Osteocyte (in vitro differentiated cells): ENCODE results near the gene ZMIZ1. TPM values are rescaled to one million over a fixed set of nuclear protein-coding genes. Genes with fewer than 3 reads are reported as not detected.

Experiments
- DNase-seq: peaks from one replicate; pipeline ENCODE4 v3.0.0; 2021; ENCODE audit warnings: mixed read lengths; ENCODE audit not compliant: unreplicated experiment; ENCODE audit errors: extremely low spot score
- H3K27ac Mint-ChIP-seq: one replicate; pipeline ENCODE4 v1.8.0; 2021; ENCODE audit warnings: mild to moderate bottlenecking, mixed read lengths; ENCODE audit not compliant: unreplicated experiment
- H3K27me3 Mint-ChIP-seq: one replicate; pipeline ENCODE4 v1.8.0; 2021; ENCODE audit warnings: mixed read lengths; ENCODE audit not compliant: unreplicated experiment
- H3K36me3 Mint-ChIP-seq: one replicate; pipeline ENCODE4 v1.8.0; 2021; ENCODE audit warnings: mixed read lengths; ENCODE audit not compliant: unreplicated experiment
- H3K4me1 Mint-ChIP-seq: one replicate; pipeline ENCODE4 v1.8.0; 2021; ENCODE audit warnings: mixed read lengths; ENCODE audit not compliant: unreplicated experiment
- H3K4me3 Mint-ChIP-seq: one replicate; pipeline ENCODE4 v1.8.0; 2021; ENCODE audit warnings: mild to moderate bottlenecking, moderate library complexity, mixed read lengths; ENCODE audit not compliant: unreplicated experiment
- H3K9me3 Mint-ChIP-seq: one replicate; pipeline ENCODE4 v1.8.0; 2021; ENCODE audit warnings: mixed read lengths; ENCODE audit not compliant: unreplicated experiment
- total RNA-seq: library from RNA; stranded (reverse); gene quantifications from 2 replicates; pipeline ENCODE4 v1.2.1, GENCODE V29; 2021
- TF ChIP-seq, protein P1 (sequence below): fragments of 200-600 bp; sonication (generic); IDR thresholded peaks from 2 replicates; pipeline ENCODE4 v1.5.0; 2021; ENCODE audit warnings: antibody characterized with exemption, mild to moderate bottlenecking, moderate library complexity

The ZMIZ1 gene
- total RNA-seq, 1 donor from 2014 or later = 90.5 TPM

DNA sequence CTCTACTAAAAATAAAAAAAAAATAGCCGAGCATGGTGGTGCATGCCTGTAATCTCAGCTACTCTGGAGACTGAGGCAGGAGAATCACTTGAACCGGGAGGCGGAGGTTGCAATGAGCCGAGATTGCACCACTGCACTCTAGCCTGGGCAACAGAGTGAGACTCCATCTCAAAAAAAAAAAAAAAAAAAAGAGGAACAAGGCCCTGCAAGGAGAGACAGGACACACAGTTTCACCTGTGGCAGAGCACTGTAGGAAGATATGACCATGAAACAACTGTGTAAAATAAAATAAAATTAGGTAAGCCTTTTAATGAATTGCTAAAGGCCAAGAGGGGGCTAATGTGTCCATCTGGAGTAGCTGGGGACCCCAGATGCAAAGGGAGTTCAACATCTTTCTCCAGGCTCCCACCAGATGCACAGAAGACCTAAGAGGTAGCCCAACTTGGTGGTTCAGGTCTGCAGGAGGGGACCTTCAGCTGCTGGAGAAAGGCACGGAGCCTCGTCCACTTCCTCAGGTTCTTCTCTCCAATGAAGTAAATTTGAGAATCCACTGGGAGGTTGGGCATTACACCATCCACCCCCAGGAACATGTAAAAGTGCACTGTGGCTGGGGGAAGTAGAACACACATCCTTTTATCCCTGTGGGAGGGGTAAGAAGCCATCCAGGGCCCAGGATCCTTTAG lies 291.2 kb downstream of the ZMIZ1 start:
- Mint-ChIP-seq H3K9me3 (peaks cover 9% of the 10 kb centered on the region), H3K4me3 (no peak overlapping the region), H3K27ac (no peak overlapping the region), H3K27me3 (peaks cover 5% of the 10 kb centered on the region), H3K36me3 (peaks cover 17% of the 10 kb centered on the region), H3K4me1 (no peaks in the 10 kb centered on the region)
- peak; percentile 54 for DNase-seq
- TF ChIP-seq, protein P1, sequence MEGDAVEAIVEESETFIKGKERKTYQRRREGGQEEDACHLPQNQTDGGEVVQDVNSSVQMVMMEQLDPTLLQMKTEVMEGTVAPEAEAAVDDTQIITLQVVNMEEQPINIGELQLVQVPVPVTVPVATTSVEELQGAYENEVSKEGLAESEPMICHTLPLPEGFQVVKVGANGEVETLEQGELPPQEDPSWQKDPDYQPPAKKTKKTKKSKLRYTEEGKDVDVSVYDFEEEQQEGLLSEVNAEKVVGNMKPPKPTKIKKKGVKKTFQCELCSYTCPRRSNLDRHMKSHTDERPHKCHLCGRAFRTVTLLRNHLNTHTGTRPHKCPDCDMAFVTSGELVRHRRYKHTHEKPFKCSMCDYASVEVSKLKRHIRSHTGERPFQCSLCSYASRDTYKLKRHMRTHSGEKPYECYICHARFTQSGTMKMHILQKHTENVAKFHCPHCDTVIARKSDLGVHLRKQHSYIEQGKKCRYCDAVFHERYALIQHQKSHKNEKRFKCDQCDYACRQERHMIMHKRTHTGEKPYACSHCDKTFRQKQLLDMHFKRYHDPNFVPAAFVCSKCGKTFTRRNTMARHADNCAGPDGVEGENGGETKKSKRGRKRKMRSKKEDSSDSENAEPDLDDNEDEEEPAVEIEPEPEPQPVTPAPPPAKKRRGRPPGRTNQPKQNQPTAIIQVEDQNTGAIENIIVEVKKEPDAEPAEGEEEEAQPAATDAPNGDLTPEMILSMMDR = no peak

DNA sequence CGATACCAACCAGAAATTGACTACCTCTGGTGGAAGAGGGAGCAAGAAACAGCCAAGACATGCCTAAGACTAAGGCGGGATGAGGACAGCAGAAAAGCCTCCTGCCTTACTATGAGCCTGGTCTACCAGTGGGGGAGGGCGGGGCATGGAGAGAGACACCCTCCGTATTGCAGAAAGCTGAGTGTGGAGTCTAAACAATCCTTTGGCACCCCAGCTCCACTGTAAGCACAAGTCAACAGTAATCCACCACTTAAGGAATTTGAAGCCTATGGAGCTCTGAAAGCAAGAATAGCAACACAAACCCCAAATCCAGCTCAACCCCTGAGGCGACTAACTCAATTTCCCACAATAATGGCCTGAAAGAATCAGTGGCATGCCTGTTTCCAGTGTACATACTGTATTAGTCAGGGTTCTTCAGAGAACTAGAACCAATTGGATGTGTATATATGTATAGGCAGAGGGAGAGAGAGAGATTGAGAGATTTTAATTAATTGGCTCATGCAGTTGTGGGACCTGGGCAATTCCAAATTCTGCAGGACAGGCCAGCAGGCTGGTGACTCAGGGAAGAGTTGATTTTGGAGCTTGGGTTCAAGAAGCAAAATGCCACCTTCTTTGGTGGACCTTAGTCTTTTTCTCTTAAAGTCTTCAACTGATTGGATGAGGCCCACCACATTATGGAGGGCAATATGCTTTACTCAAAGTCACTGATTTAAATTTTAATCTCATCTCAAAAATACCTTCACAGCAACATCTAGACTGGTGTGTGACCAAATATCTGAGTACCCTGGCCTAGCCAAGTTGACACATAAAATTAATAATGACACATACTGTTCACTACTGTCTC lies 292.0 kb downstream of the ZMIZ1 start:
- TF ChIP-seq, protein P1 = no peak
- no peaks in the 10 kb centered on the region for H3K4me1 Mint-ChIP-seq

GRCh38 chr10:79361726-79362397 lies 293.1 kb downstream of the ZMIZ1 start:
- Mint-ChIP-seq H3K27me3 (peaks cover 5% of the 10 kb centered on the region), H3K4me3 (no peak overlapping the region), H3K36me3 (peaks cover 9% of the 10 kb centered on the region), H3K9me3 (peaks cover 10% of the 10 kb centered on the region), H3K4me1 (peaks cover under 1% of the 10 kb centered on the region), H3K27ac (no peak overlapping the region)
- TF ChIP-seq, protein P1 = no peak
- no peak for DNase-seq

More for the DNA sequence above, 292.0 kb downstream of the ZMIZ1 start:
- Mint-ChIP-seq H3K36me3 (peaks cover 11% of the 10 kb centered on the region), H3K27ac (no peak overlapping the region), H3K27me3 (peaks cover 5% of the 10 kb centered on the region), H3K9me3 (peaks cover 10% of the 10 kb centered on the region), H3K4me3 (no peak overlapping the region)
- DNase-seq = no peak
